HepG2 (cell line): ENCODE data around the gene ZNF492. TPM values are rescaled to one million over a fixed set of nuclear protein-coding genes. Genes with fewer than 3 reads are reported as not detected.

Source experiments
- ATAC-seq: fragments of 200-7000 bp; cut with Tn5 transposase; 3 replicates; pipeline ENCODE4 v1.9.1; 2020; ENCODE audit warnings: mild to moderate bottlenecking, moderate library complexity
- BruUV-seq: library from RNA; stranded (reverse); fragments of 400-500 nt; replicated peaks from 2 replicates; lab custom pipeline; 2021; lab: Mats Ljungman, UMichigan
- CTCF ChIA-PET: fragments of 300-600 bp; formaldehyde crosslinking; extraction: SDS; loops from one replicate; lab custom pipeline; 2021; ENCODE audit warnings: low total read pairs, inconsistent platforms, low intra/inter-chr PET ratio; lab: Yijun Ruan, JAX
- POLR2A ChIA-PET: fragments of 350-600 bp; sonication (Branson Sonifier 250); formaldehyde crosslinking; loops from one replicate; lab custom pipeline; 2020; ENCODE audit warnings: antibody characterized with exemption, inconsistent platforms; lab: Yijun Ruan, JAX
- DNase-seq: peaks from one replicate; pipeline ENCODE4 v3.0.0-alpha.2; 2015; ENCODE audit warnings: low spot score
- FAIRE-seq: peaks from 3 replicates; lab custom pipeline; 2011; peaks lifted over from hg19 to GRCh38; lab: Jason Lieb, UNC
- H2AFZ ChIP-seq: one replicate; pipeline ENCODE4 v1.6.1; 2011; ENCODE audit warnings: low read length, inconsistent platforms
- H3K27ac ChIP-seq: fragments of 300-600 bp; 3 replicates; pipeline ENCODE4 v1.8.0; 2011; ENCODE audit warnings: mixed run types, mild to moderate bottlenecking, mixed read lengths, low read length, inconsistent platforms; ENCODE audit not compliant: insufficient read depth; ENCODE audit errors: extremely low read length
- H3K27me3 ChIP-seq, 2 experiments: fragments of 200-600 bp in 1 of 2; 2 replicates in 1 of 2; 3 replicates in 1 of 2; pipeline versions ENCODE4 v1.6.0 to v1.8.0; 2011; ENCODE audit warnings: low read length in 2 of 2, mild to moderate bottlenecking in 2 of 2, moderate library complexity in 2 of 2, inconsistent platforms in 1 of 2; ENCODE audit not compliant: insufficient read depth in 2 of 2, control insufficient read depth in 1 of 2
- H3K36me3 ChIP-seq, 2 experiments: fragments of 200-600 bp in 1 of 2; replicated peaks in 1 of 2; 2 replicates in 1 of 2; 3 replicates in 1 of 2; pipeline versions ENCODE4 v1.5.1 to v1.8.0; 2011; ENCODE audit warnings: low read length in 2 of 2, inconsistent platforms in 1 of 2; ENCODE audit not compliant: insufficient read depth in 2 of 2, control insufficient read depth in 1 of 2
- H3K4me1 ChIP-seq: 2 replicates; pipeline ENCODE4 v1.5.1; 2012; ENCODE audit warnings: low read length, inconsistent platforms; ENCODE audit not compliant: insufficient read depth
- H3K4me2 ChIP-seq: 2 replicates; pipeline ENCODE4 v1.6.0; 2011; ENCODE audit warnings: low read depth, low read length, inconsistent platforms
- H3K4me3 ChIP-seq, 3 experiments: fragments of 200-600 bp in 1 of 3; sonication (generic), shearing (Covaris generic) in 1 of 3; replicated peaks in 1 of 3; 2 replicates each; pipeline ENCODE4 v1.5.1; 2011 to 2016; ENCODE audit warnings: low read length in 3 of 3, inconsistent platforms in 2 of 3, low read depth in 2 of 3, mild to moderate bottlenecking in 2 of 3, control low read depth in 1 of 3, mixed read lengths in 1 of 3; ENCODE audit not compliant: insufficient read depth in 1 of 3
- H3K79me2 ChIP-seq: one replicate; pipeline ENCODE4 v1.6.1; 2011; ENCODE audit warnings: low read length, inconsistent platforms; ENCODE audit not compliant: insufficient read depth
- H3K9ac ChIP-seq: 2 replicates; pipeline ENCODE4 v1.6.0; 2011; ENCODE audit warnings: mild to moderate bottlenecking, low read depth, low read length, inconsistent platforms; ENCODE audit not compliant: insufficient read depth
- H3K9me3 ChIP-seq: 2 replicates; pipeline ENCODE4 v1.5.1; 2012; ENCODE audit warnings: mild to moderate bottlenecking, low read length
- H4K20me1 ChIP-seq: 2 replicates; pipeline ENCODE4 v1.6.0; 2011; ENCODE audit warnings: inconsistent platforms, mild to moderate bottlenecking, low read length, moderate library complexity; ENCODE audit not compliant: insufficient read depth
- ATRX ChIP-seq: sonication (generic); formaldehyde crosslinking; IDR thresholded peaks from 2 replicates; pipeline ENCODE4 v1.4.0; 2020; ENCODE audit warnings: missing genetic modification reagents, borderline replicate concordance
- EEA1 ChIP-seq: sonication (generic); formaldehyde crosslinking; IDR thresholded peaks from 2 replicates; pipeline ENCODE4 v1.5.1; 2020; ENCODE audit warnings: mild to moderate bottlenecking, missing genetic modification reagents, borderline replicate concordance
- ELF1 ChIP-seq: sonication (generic); formaldehyde crosslinking; IDR thresholded peaks from 2 replicates; pipeline ENCODE4 v1.4.0; 2020; ENCODE audit warnings: missing genetic modification reagents
- IKZF4 ChIP-seq: sonication (generic); formaldehyde crosslinking; IDR thresholded peaks from 2 replicates; pipeline ENCODE4 v1.5.1; 2020; ENCODE audit warnings: borderline replicate concordance, mild to moderate bottlenecking, low read depth, missing genetic modification reagents; ENCODE audit errors: not compliant biosample characterization
- NFIC ChIP-seq: IDR thresholded peaks from 2 replicates; pipeline ENCODE4 v1.6.1; 2012; ENCODE audit warnings: mild to moderate bottlenecking, low read length, inconsistent platforms
- NFYB ChIP-seq: sonication (generic); formaldehyde crosslinking; IDR thresholded peaks from 2 replicates; pipeline ENCODE4 v1.4.0; 2020; ENCODE audit warnings: missing genetic modification reagents
- PAXIP1 ChIP-seq: sonication (generic); formaldehyde crosslinking; conservative IDR thresholded peaks from 2 replicates; pipeline ENCODE4 v1.4.0; 2020; ENCODE audit warnings: mild to moderate bottlenecking, missing genetic modification reagents, moderate library complexity
- SMARCC2 ChIP-seq: fragments of 450-650 bp; IDR thresholded peaks from 2 replicates; pipeline ENCODE4 v1.6.1; 2017; ENCODE audit warnings: antibody characterized with exemption, mild to moderate bottlenecking
- TFE3 ChIP-seq: IDR thresholded peaks from 2 replicates; pipeline ENCODE4 v1.6.1; 2016
- YY1 ChIP-seq: IDR thresholded peaks from 2 replicates; pipeline ENCODE4 v1.6.1; 2011; ENCODE audit warnings: low read length, low read depth, moderate library complexity, mild to moderate bottlenecking; ENCODE audit not compliant: insufficient read depth, insufficient replicate concordance
- ZNF33B ChIP-seq: sonication (generic); formaldehyde crosslinking; IDR thresholded peaks from 2 replicates; pipeline ENCODE4 v1.5.1; 2020; ENCODE audit warnings: mild to moderate bottlenecking, missing genetic modification reagents
- ZNF614 ChIP-seq: IDR thresholded peaks from 2 replicates; pipeline ENCODE4 v1.6.1; 2018; ENCODE audit warnings: missing biosample characterization, missing genetic modification reagents, inconsistent platforms, borderline replicate concordance
- ZSCAN21 ChIP-seq: sonication (generic); formaldehyde crosslinking; IDR thresholded peaks from 2 replicates; pipeline ENCODE4 v1.8.0; 2022; ENCODE audit warnings: mild to moderate bottlenecking, missing genetic modification reagents, moderate library complexity, borderline replicate concordance
- ZSCAN29 ChIP-seq: sonication (generic); formaldehyde crosslinking; conservative IDR thresholded peaks from 2 replicates; pipeline ENCODE4 v1.4.0; 2020; ENCODE audit warnings: mild to moderate bottlenecking, missing genetic modification reagents
- WGBS: methylation state at CpG from one replicate; pipeline ENCODE4 v1.1.6; 2017; ENCODE audit warnings: low lambda C conversion rate; 5-methylcytosine and 5-hydroxymethylcytosine counted together
- in situ Hi-C: cut with HindIII; loops from 2 replicates; pipeline ENCODE4 v1.10.0; 2017; ENCODE audit warnings: low pct_unique_long_range_greater_than_20kb; ENCODE audit not compliant: extremely low pct_ligation_motif_present
- intact Hi-C: fragments of 100-400 bp; cut with micrococcal nuclease; formaldehyde crosslinking; loops from one replicate; pipeline ENCODE4 v1.10.0; 2022; ENCODE audit not compliant: unreplicated experiment
- polyA plus RNA-seq, 8 experiments: library from polyadenylated mRNA; depleted of rRNA in 3 of 8; stranded (reverse) in 7 of 8; unstranded in 1 of 8; fragments of >200 nt; fragmentation: Illumina TruSeq in 4 of 8; extraction: Trizol in 4 of 8; gene quantifications; 2 replicates each; pipeline versions ENCODE4 v1.2.1 to v1.2.3, GENCODE V29; 2011 to 2016; ENCODE audit warnings: low read depth in 4 of 8, missing spikeins in 1 of 8, mixed read lengths in 1 of 8; ENCODE audit not compliant: insufficient read depth in 1 of 8
- total RNA-seq, 5 experiments: library from RNA; depleted of rRNA; stranded (reverse); fragments of >200 nt; fragmentation: Illumina TruSeq; extraction: Trizol; gene quantifications; 2 replicates each; pipeline ENCODE4 v1.2.3, GENCODE V29; 2016; ENCODE audit warnings: low read depth in 1 of 5

ZNF492 gene
- total and polyA plus RNA-seq, 2 of the 13 experiments (the other 11 are each of a cell fraction or from before 2014, with no cell fraction given), result not detected

- TF ChIP-seq PAXIP1 (CRISPR knock-in tag), result no peak
- TF ChIP-seq ZNF33B (CRISPR knock-in tag), result no peak
Observed at GRCh38 chr19:22595918-22596341, 38.2 kb upstream of the ZNF492 start (continued).

- Histone ChIP-seq H3K9me3 (peaks cover 96% of the 10 kb centered on the region), H2AFZ (no peak overlapping the region), H3K79me2 (no peaks in the 10 kb centered on the region), H3K4me1 (no peaks in the 10 kb centered on the region), H3K4me3 (no peak overlapping the region), H3K27me3 (no peaks in the 10 kb centered on the region), H3K4me2 (no peak overlapping the region), H3K27ac (no peak overlapping the region), H3K9ac (no peak overlapping the region), H4K20me1 (no peaks in the 10 kb centered on the region), H3K36me3 (no peaks in the 10 kb centered on the region)
- WGBS, result 26% methylated on average over 13 of the region's 18 CpGs
- POLR2A ChIA-PET, result no interaction called here
- DNase-seq (no peak), ATAC-seq (no peak), FAIRE-seq (no peak)
- in situ Hi-C loops, result no loop called here
- CTCF ChIA-PET, result no interaction called here
- intact Hi-C loops, result no loop called here
- BruUV-seq, result no TSS peak
- no peak for TF ChIP-seq ATRX
- no peak for TF ChIP-seq ZSCAN21 (CRISPR knock-in tag)
- no peak for TF ChIP-seq TFE3 (CRISPR knock-in tag)
- no peak for TF ChIP-seq YY1
- no peak for TF ChIP-seq NFIC
- no peak for TF ChIP-seq ELF1 (CRISPR knock-in tag)
- no peak for TF ChIP-seq ZNF614 (CRISPR knock-in tag)
- TF ChIP-seq SMARCC2, result no peak
- no peak for TF ChIP-seq IKZF4 (CRISPR knock-in tag)
- TF ChIP-seq EEA1 (CRISPR knock-in tag), result no peak
- TF ChIP-seq NFYB, result no peak
- no peak for TF ChIP-seq ZSCAN29 (CRISPR knock-in tag)
Observed at GRCh38 chr19:22600690-22601648, 33.2 kb upstream of the ZNF492 start.
